AG10803 (cell line): ENCODE results near the gene OBSCN.

Experiments used
- DNase-seq: peaks from one replicate; pipeline ENCODE4 v3.0.0; 2010; ENCODE audit warnings: low read depth
- H3K4me3 ChIP-seq: 2 replicates; pipeline ENCODE4 v1.5.1; 2011; ENCODE audit warnings: mild to moderate bottlenecking, low read length, control low read depth
- CTCF ChIP-seq: conservative IDR thresholded peaks from 2 replicates; pipeline ENCODE4 v1.5.1; 2011; ENCODE audit warnings: mild to moderate bottlenecking, low read length, control low read depth, inconsistent platforms

Gene OBSCN

GRCh38 chr1:228415853-228416216, 208.0 kb downstream of the OBSCN start:
- H3K4me3 ChIP-seq: peak overlapping the region; percentile 45
- TF ChIP-seq CTCF: no peak
- DNase-seq: no peak

GRCh38 chr1:228416217-228416933, 208.5 kb downstream of the OBSCN start, which contains the start of gene TRIM17:
TRIM17 (minus strand) TSS chr1:228416861; CDS start chr1:228415072, 1,789 bp downstream.
- no peak for DNase-seq
- peak; percentile 23 for TF ChIP-seq CTCF
- peak within 1 kb of the TSS; percentile 45 for H3K4me3 ChIP-seq

- H3K4me3 ChIP-seq: no peak overlapping the region
- no peak for DNase-seq
- TF ChIP-seq CTCF: no peak
These were observed 209.2 kb downstream of the OBSCN start for GRCh38 chr1:228417061-228417460.

- TF ChIP-seq CTCF: no peak
- H3K4me3 ChIP-seq: no peak overlapping the region
- peak; percentile 13 for DNase-seq
These were observed 209.8 kb downstream of the OBSCN start for GRCh38 chr1:228417483-228418203.

- TF ChIP-seq CTCF: no peak
- no peak for DNase-seq
- H3K4me3 ChIP-seq: no peak overlapping the region
These were observed 213.4 kb downstream of the OBSCN start for GRCh38 chr1:228420968-228421826.

- H3K4me3 ChIP-seq: no peak overlapping the region
- TF ChIP-seq CTCF: no peak
- DNase-seq: no peak
These were observed 215.7 kb downstream of the OBSCN start for GRCh38 chr1:228423404-228424053.
